GM12875 (cell line): Measurements from ENCODE around the gene DLST.

Experiments used
- H3K4me3 ChIP-seq: one replicate; pipeline ENCODE4 v1.5.1; 2011; ENCODE audit warnings: low read depth, low read length, control low read depth
- CTCF ChIP-seq: IDR thresholded peaks from 2 replicates; pipeline ENCODE4 v1.5.1; 2011; ENCODE audit warnings: low read depth, mild to moderate bottlenecking, control low read depth, inconsistent platforms, low read length, moderate library complexity, borderline replicate concordance; ENCODE audit not compliant: insufficient read depth

Gene DLST

GRCh38 chr14:74952180-74952665, 70.5 kb downstream of the DLST start:
- no peak for TF ChIP-seq CTCF
- no peak overlapping the region for H3K4me3 ChIP-seq

GRCh38 chr14:74952697-74953484, 71.2 kb downstream of the DLST start:
- no peak for TF ChIP-seq CTCF
- H3K4me3 ChIP-seq: no peak overlapping the region
